IPS DF 6.9 (cell line): Measurements from ENCODE around the gene PPP2R1B.
"Not testable (repeated sequence)": the region's sequence is repeated elsewhere in the genome, so short reads cannot be mapped to it uniquely, and the experiment has no call there.

ENCODE experiments used
- DNase-seq: peaks from one replicate; pipeline ENCODE4 v3.0.0-alpha.2; 2013; ENCODE audit warnings: low read depth, low spot score
- H3K27ac ChIP-seq: one replicate; pipeline ENCODE4 v1.5.1; 2013; ENCODE audit warnings: low read length, control low read depth
- H3K27me3 ChIP-seq: 2 replicates; pipeline ENCODE4 v1.6.1; 2013; ENCODE audit warnings: mild to moderate bottlenecking, low read length; ENCODE audit not compliant: control insufficient read depth, insufficient read depth
- H3K36me3 ChIP-seq: 2 replicates; pipeline ENCODE4 v1.6.1; 2013; ENCODE audit warnings: low read length; ENCODE audit not compliant: control insufficient read depth, insufficient read depth
- H3K4me1 ChIP-seq: 2 replicates; pipeline ENCODE4 v1.6.1; 2013; ENCODE audit warnings: low read length; ENCODE audit not compliant: control insufficient read depth, insufficient read depth
- H3K4me3 ChIP-seq: 2 replicates; pipeline ENCODE4 v1.5.1; 2013; ENCODE audit warnings: mild to moderate bottlenecking, low read length
- H3K9me3 ChIP-seq: 2 replicates; pipeline ENCODE4 v1.6.1; 2013; ENCODE audit warnings: low read length, inconsistent platforms; ENCODE audit not compliant: control insufficient read depth, insufficient read depth
- WGBS: extraction: QIAGEN DNeasy Blood & Tissue Kit; methylation state at CpG from one replicate; pipeline ENCODE4 v1.1.7; 2013; ENCODE audit warnings: mixed read lengths, missing lambda C conversion rate; ENCODE audit not compliant: insufficient read length, insufficient coverage; 5-methylcytosine and 5-hydroxymethylcytosine counted together

Gene PPP2R1B

DNA sequence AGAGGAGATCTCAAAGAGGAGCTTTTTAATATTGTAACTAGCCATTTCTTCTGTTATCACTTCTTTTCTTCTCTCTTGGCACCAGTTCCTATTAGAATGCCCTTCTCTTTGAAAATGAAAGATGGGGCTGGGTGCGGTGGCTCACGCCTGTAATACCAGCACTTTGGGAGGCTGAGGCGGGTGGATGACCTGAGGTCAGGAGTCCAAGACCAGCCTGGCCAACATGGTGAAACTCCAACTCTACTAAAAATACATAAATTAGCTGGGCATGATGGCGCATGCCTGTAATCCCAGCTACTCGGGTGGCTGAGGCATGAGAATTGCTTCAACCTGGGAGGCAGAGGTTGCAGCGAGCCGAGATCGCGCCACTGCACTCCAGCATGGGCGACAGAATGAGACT lies 18.1 kb upstream of the PPP2R1B start:
- not testable (repeated sequence) for H3K9me3 ChIP-seq, H3K27ac ChIP-seq, DNase-seq, H3K36me3 ChIP-seq, H3K27me3 ChIP-seq, H3K4me1 ChIP-seq, H3K4me3 ChIP-seq
- no CpG with 5 or more reads among the region's 10 CpGs for WGBS

DNA sequence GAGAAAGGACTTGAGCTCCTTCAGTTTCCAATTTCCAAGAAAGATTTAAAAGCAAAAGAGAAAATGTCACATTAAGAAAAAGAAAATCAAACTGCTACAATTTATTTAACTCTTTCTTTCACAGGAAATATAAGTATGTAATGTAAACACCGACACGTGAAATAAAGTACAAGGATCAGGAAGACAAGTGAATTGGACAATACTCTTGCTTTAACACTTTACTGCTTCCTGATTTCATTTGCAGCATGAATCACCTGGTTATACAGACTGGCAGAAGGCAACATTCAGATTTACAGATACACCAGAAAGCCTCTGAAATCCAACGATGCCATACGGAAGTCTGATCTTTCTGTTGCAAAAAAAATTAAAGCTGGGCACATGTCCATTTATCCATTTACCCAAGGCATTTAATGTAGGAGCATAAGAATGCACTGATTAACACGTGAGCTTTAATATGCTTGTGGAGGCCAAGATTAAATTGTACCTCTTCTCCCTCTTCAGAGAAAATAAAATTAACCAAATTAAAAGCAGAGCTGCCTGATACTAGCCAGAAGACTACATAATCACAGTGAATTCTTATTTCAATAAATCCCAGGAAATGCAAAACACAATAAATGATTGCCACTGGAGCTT lies 16.0 kb upstream of the PPP2R1B start:
- no peaks in the 10 kb centered on the region for H3K36me3 ChIP-seq
- DNase-seq: no peak
- H3K27me3 ChIP-seq: no peaks in the 10 kb centered on the region
- no peak overlapping the region for H3K4me3 ChIP-seq
- no peak overlapping the region for H3K27ac ChIP-seq
- H3K9me3 ChIP-seq: no peaks in the 10 kb centered on the region
- no CpG with 5 or more reads among the region's 5 CpGs for WGBS
- H3K4me1 ChIP-seq: no peaks in the 10 kb centered on the region

DNA sequence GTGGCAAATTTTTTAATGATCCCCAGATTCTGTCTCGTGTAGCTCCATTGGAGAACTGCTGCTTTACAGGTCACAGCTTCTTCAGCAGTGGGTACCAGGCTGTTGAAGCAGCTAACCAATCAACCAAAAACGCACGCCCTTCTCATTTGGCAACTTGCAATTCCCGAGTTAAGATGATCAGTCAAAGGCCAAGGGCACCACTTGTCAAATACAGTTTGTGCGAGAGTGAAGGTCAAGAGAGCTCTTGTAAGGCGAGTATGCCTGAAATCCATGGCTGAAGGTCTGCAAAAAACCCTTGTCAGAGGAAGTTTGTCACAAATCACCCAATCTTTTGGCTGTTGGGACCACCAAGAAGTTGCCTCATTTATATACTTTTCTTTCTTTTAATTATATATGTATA lies 12.9 kb upstream of the PPP2R1B start:
- H3K27ac ChIP-seq: no peak overlapping the region
- no CpG with 5 or more reads among the region's 6 CpGs for WGBS
- no peak for DNase-seq
- no peak overlapping the region for H3K4me3 ChIP-seq
- H3K27me3 ChIP-seq: no peaks in the 10 kb centered on the region
- no peaks in the 10 kb centered on the region for H3K36me3 ChIP-seq
- H3K4me1 ChIP-seq: no peaks in the 10 kb centered on the region
- H3K9me3 ChIP-seq: no peaks in the 10 kb centered on the region

DNA sequence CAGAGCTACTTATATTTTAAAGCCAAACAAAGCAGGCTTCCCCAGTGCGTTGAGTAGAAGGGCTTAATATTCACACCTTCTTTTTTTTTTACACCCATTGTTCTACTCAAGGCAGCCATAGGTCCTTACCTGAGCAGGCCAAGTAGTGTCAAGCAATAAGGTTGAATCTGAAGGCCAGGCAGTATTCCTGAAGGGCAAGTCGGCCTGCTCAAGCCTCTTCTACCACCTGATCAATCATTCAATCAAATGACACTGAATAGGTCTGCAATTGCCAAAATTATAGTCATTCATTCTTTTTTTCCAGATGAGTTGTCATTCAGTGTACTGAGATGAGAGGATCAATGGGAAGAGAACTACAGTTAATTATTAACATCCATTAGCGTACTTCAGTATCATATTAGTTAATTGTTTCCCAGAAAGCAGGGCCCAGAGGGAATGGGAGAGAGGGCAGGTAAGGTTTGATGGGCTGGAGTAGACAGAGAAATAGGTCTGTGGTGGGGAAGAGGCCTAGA lies 11.9 kb upstream of the PPP2R1B start:
- no peaks in the 10 kb centered on the region for H3K4me1 ChIP-seq
- no peaks in the 10 kb centered on the region for H3K36me3 ChIP-seq
- no peaks in the 10 kb centered on the region for H3K27me3 ChIP-seq
- no peak for DNase-seq
- WGBS: no CpG with 5 or more reads among the region's 3 CpGs
- no peaks in the 10 kb centered on the region for H3K9me3 ChIP-seq
- no peak overlapping the region for H3K4me3 ChIP-seq
- no peak overlapping the region for H3K27ac ChIP-seq

DNA sequence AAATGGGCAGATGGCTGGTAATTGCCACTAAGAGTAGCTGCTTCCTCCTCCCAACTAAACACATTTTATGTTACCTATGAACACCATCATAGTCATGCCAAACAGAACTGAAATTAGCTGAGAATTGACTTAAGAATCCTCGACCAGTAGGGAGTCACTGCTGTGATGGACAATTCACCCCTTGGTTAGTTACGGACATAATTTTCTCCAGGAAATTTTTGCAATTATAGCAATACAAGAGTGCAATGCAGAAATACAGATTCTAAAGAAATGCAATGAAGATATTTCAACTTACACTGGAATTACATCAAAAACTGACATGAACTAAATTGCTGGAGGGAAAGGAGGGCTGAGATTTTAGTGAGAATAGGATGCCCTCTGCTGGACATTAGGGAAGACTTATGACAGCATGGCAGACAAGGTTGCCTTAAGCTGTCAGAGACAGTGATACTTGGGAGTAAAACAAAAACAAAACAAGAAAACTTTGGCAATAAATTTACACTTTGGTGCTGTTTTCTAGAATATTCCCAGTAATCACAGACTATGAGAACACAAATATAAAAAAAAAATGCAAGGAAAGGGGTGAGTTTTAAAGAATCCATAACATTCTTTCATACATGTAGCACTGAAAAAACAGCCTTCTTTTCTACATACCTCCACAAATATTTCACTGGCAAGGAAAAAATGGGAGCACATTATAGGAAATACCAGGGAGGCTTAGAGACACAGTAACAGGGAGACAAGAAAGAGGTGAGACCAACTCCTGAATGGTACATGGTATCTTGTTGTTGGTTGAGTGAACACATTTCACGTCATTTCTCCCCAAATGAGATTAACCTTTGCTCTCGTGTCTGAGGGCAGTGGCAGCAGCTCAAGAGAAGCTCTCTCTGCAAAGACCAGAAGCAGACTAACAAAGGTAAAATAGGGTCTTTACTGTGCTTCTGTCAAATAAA lies 11.2 kb upstream of the PPP2R1B start:
- Histone ChIP-seq H3K9me3 (no peaks in the 10 kb centered on the region), H3K27me3 (no peaks in the 10 kb centered on the region), H3K36me3 (no peaks in the 10 kb centered on the region), H3K27ac (no peak overlapping the region), H3K4me3 (no peak overlapping the region), H3K4me1 (no peaks in the 10 kb centered on the region)
- no CpG with 5 or more reads among the region's 4 CpGs for WGBS
- peak; percentile 31 for DNase-seq

DNA sequence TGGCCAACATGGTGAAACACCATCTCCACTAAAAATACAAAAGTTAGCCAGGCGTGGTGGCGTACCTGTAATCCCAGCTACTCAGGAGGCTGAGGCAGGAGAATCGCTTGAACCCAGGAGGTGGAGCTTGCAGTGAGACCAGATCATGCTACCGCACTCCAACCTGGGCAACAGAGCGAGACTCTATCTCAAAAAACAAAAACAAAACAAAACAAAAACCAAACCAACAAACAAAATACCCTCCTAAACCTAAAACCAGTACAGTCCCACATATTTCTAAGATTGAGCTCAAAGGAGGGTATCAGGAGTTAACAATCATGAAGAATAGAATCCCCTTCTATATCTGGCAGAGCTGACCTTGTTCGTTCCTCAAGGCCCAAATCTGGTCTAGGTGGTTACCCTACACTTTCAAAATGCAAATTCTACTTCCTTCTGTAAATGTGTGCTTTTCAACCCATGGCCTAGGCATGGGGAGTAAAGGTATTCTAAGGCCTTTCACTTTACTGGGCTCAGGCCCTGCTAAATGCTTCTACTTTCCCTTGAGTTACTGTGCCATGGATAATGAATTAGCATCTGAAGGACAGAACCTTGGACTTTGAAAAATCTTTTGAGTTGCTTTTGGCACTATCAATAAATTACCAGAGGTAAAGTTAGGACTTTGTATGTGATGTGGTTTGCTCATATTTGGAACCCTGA lies 10.4 kb upstream of the PPP2R1B start:
- H3K9me3 ChIP-seq: no peaks in the 10 kb centered on the region; the same call in 1 of the 2 replicates
- H3K4me3 ChIP-seq: no peak overlapping the region
- H3K36me3 ChIP-seq: no peaks in the 10 kb centered on the region
- no CpG with 5 or more reads among the region's 6 CpGs for WGBS
- no peaks in the 10 kb centered on the region for H3K27me3 ChIP-seq
- H3K27ac ChIP-seq: no peak overlapping the region
- no peak for DNase-seq
- H3K4me1 ChIP-seq: no peaks in the 10 kb centered on the region

DNA sequence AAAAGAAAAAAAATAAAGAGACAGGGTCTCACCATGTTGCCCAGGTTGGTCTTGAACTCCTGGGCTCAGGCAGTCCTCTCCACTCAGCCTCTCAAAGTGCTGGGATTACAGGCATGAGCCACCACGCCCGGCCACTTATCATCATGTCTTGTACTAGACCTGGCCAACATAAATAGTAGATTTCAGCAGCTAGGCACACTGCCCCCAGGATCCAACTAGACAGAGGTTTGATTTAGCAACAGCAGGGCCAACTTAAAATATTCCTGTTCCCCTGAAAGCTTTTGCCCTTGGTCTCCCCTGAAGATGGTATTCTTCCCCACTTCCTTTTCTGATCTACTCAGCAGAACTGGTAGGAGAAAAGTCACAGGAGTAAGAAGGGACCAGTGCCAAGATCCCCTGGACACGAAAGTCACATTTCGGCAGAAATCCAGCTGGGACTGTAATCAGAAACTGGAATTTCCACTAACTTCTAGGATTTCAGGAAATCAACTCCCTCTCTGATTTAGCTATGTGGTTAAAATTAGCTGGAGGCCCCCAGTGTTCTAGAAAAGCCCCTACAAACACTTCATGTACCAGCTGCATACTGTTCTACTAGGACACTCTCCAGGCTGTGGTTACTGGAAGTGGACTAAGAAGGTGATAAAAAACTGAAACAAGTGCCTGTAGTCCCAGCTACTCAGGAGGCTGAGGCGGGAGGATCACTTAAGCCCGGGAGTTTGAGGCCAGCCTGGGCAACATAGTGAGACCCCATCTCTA lies 8.9 kb upstream of the PPP2R1B start:
- DNase-seq: no peak
- no CpG with 5 or more reads among the region's 6 CpGs for WGBS
- no peak overlapping the region for H3K4me3 ChIP-seq
- no peaks in the 10 kb centered on the region for H3K27me3 ChIP-seq
- 0 out of 2 replicates have a peak, but pooled peaks cover 4% of the 10 kb centered on the region for H3K4me1 ChIP-seq
- H3K27ac ChIP-seq: no peak overlapping the region
- no peaks in the 10 kb centered on the region for H3K36me3 ChIP-seq
- no peaks in the 10 kb centered on the region; the same call in 1 of the 2 replicates for H3K9me3 ChIP-seq

DNA sequence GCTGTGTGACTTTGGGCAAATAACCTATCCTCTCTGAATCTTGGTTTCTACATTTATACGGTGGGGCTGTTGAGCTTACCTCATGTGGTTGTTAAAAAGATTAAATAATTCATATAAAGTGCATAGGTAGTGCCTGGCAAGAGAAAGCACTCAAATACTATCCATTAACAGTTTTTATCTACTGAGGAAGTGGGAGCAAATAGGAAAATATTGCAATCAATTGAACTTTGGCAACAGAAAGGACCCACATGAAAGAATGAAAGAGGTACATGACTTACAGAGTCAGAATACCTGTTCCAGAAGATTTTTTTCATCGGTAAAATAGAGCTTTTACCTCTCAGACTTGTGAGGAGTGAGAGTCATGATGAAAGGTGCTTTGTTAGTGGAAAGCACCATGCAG lies 6.3 kb upstream of the PPP2R1B start:
- H3K36me3 ChIP-seq: no peaks in the 10 kb centered on the region
- H3K27ac ChIP-seq: no peak overlapping the region
- H3K9me3 ChIP-seq: no peaks in the 10 kb centered on the region; the same call in 1 of the 2 replicates
- DNase-seq: no peak
- no peak overlapping the region for H3K4me3 ChIP-seq
- no peaks in the 10 kb centered on the region for H3K27me3 ChIP-seq
- 0 out of 2 replicates have a peak, but pooled peaks cover 4% of the 10 kb centered on the region for H3K4me1 ChIP-seq
- no CpG with 5 or more reads among the region's 2 CpGs for WGBS

DNA sequence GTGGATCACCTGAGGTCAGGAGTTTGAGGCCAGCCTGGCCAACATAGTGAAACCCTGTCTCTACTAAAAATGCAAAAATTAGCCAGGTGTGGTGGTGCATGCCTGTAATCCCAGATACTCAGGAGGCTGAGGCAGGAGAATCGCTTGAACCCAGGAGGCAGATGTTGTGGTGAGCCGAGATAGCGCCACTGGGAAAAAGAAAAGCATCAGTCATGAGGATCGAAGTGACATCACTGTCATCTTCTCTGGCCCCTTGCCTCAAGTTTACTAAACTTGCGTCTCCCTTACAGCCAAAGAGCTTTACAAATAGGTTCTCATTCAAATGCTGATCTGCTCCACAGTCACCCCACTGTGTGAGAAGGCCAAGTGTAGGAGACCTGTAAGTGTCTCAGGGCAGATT lies 5.0 kb upstream of the PPP2R1B start:
- not testable (repeated sequence) for H3K9me3 ChIP-seq

More for the DNA sequence above, 5.0 kb upstream of the PPP2R1B start:
- not testable (repeated sequence) for H3K27ac ChIP-seq, DNase-seq, H3K4me1 ChIP-seq, H3K27me3 ChIP-seq, H3K4me3 ChIP-seq, H3K36me3 ChIP-seq
- WGBS: no CpG with 5 or more reads among the region's 5 CpGs
